Activated CD8-positive, alpha-beta memory T cell treated with anti-CD3 and anti-CD28 coated beads for 36 hours (primary cell): Measurements from ENCODE around the gene PLEKHS1. TPM values are rescaled to one million over a fixed set of nuclear protein-coding genes. Genes with fewer than 3 reads are reported as not detected.

ENCODE experiments used
- total RNA-seq, 2 experiments: library from RNA; stranded (reverse); gene quantifications; one replicate each; pipeline ENCODE4 v1.2.3, GENCODE V29; 2021

PLEKHS1 gene
- total RNA-seq, 2 experiments from 2014 or later, result not detected

Other genes with a start within 250 kb of the PLEKHS1 start
- not detected for gene HABP2, start 198.6 kb upstream of the PLEKHS1 start, total RNA-seq
- gene NRAP, start 87.6 kb upstream of the PLEKHS1 start, total RNA-seq, result not detected
- gene CASP7, start 71.8 kb upstream of the PLEKHS1 start, total RNA-seq, result 10 to 100 TPM; 29.7 to 31.8 TPM
- 10 to 100 TPM; 20.1 to 21.8 TPM for gene DCLRE1A, start 102.4 kb downstream of the PLEKHS1 start, total RNA-seq
- 10 to 100 TPM; 32.1 to 33.2 TPM for gene NHLRC2, start 103.0 kb downstream of the PLEKHS1 start, total RNA-seq